PFSK-1 (cell line): Measurements from ENCODE around the gene CRNN.

ENCODE experiments used
- FOXP2 ChIP-seq: optimal IDR thresholded peaks from 2 replicates; pipeline ENCODE3; 2011; ENCODE audit warnings: borderline replicate concordance, control low read depth, inconsistent platforms; ENCODE audit not compliant: insufficient read depth; ENCODE audit errors: extremely low read length, extremely low read depth
- POLR2AphosphoS5 ChIP-seq: IDR thresholded peaks from 2 replicates; pipeline ENCODE4 v1.6.1; 2012; ENCODE audit warnings: low read depth, mild to moderate bottlenecking, control low read depth, low read length, moderate library complexity
- REST ChIP-seq, 2 experiments: IDR thresholded peaks; 2 replicates each; pipeline versions ENCODE4 v1.6.1 to v1.8.0; 2011 to 2012; ENCODE audit warnings: low read depth in 2 of 2, low read length in 2 of 2, control low read depth in 1 of 2, inconsistent platforms in 1 of 2, mild to moderate bottlenecking in 1 of 2, moderate library complexity in 1 of 2; ENCODE audit not compliant: insufficient read depth in 1 of 2
- SIN3A ChIP-seq: IDR thresholded peaks from 2 replicates; pipeline ENCODE4 v1.6.1; 2012; ENCODE audit warnings: mild to moderate bottlenecking, low read length, moderate library complexity, borderline replicate concordance; ENCODE audit not compliant: insufficient read depth
- TAF1 ChIP-seq: IDR thresholded peaks from 2 replicates; pipeline ENCODE4 v1.6.1; 2012; ENCODE audit warnings: low read length, control low read depth, borderline replicate concordance; ENCODE audit not compliant: insufficient read depth

The CRNN gene

GRCh38 chr1:152412756-152413155 is 1.3 kb downstream of the CRNN start:
- TF ChIP-seq FOXP2 = no peak
- TF ChIP-seq SIN3A = no peak
- TF ChIP-seq POLR2AphosphoS5 = no peak
- TF ChIP-seq REST (IDR thresholded peaks at IDR 0.05; ENCODE audit: insufficient read depth in 1 of 2, low read depth in 2 of 2, low read length in 2 of 2) = no peak
- no peak for TF ChIP-seq TAF1

- TF ChIP-seq REST (IDR thresholded peaks at IDR 0.05; ENCODE audit: insufficient read depth in 1 of 2, low read depth in 2 of 2, low read length in 2 of 2) = no peak
- no peak for TF ChIP-seq TAF1
- no peak for TF ChIP-seq FOXP2
These were observed 2.9 kb downstream of the CRNN start for GRCh38 chr1:152411134-152411533.

- TF ChIP-seq FOXP2 = no peak
- no peak for TF ChIP-seq REST (IDR thresholded peaks at IDR 0.05; ENCODE audit: insufficient read depth in 1 of 2, low read depth in 2 of 2, low read length in 2 of 2)
- TF ChIP-seq SIN3A = no peak
- TF ChIP-seq POLR2AphosphoS5 = no peak
- TF ChIP-seq TAF1 = no peak
These were observed 3.5 kb downstream of the CRNN start for GRCh38 chr1:152410599-152410998.

GRCh38 chr1:152410028-152410427 is 4.0 kb downstream of the CRNN start:
- TF ChIP-seq REST (IDR thresholded peaks at IDR 0.05; ENCODE audit: insufficient read depth in 1 of 2, low read depth in 2 of 2, low read length in 2 of 2) = no peak
- no peak for TF ChIP-seq FOXP2
- no peak for TF ChIP-seq POLR2AphosphoS5
- TF ChIP-seq TAF1 = no peak

GRCh38 chr1:152408664-152409063 is 5.4 kb downstream of the CRNN start:
- TF ChIP-seq POLR2AphosphoS5 (no peak), FOXP2 (no peak), SIN3A (no peak), REST (IDR thresholded peaks at IDR 0.05; ENCODE audit: insufficient read depth in 1 of 2, low read depth in 2 of 2, low read length in 2 of 2) (no peak), TAF1 (no peak)
